Measurements from ENCODE around the gene ALDH3B2. TPM values are rescaled to one million over a fixed set of nuclear protein-coding genes. Genes with fewer than 3 reads are reported as not detected.

The ALDH3B2 gene
- total RNA-seq, 3 donors from 2014 or later, result 0.29 to 0.48 TPM; not detected in 1

Other genes starting within 250 kb of the ALDH3B2 start
- 10 to 100 TPM; 43.1 to 51.6 (median 45.4) TPM for gene RPS6KB2, start 246.1 kb downstream of the ALDH3B2 start, total RNA-seq
- 10 to 100 TPM in 2 of 3 donors, 1 to 10 TPM in 1; 7.2 to 13.6 (median 10.0) TPM for gene PTPRCAP, start 236.9 kb downstream of the ALDH3B2 start, total RNA-seq
- gene CORO1B, start 231.1 kb downstream of the ALDH3B2 start, total RNA-seq, result 100 to 1,000 TPM; 133 to 240 (median 184) TPM
- gene GPR152, start 221.9 kb downstream of the ALDH3B2 start, total RNA-seq, result not detected
- 1 to 10 TPM in 2 of 3 donors, under 1 TPM in 1; 0.95 to 1.9 (median 1.2) TPM for gene CABP4, start 219.3 kb downstream of the ALDH3B2 start, total RNA-seq
- 10 to 100 TPM; 44.7 to 82.2 (median 60.9) TPM for gene TMEM134, start 205.4 kb downstream of the ALDH3B2 start, total RNA-seq
- gene AIP, start 191.6 kb downstream of the ALDH3B2 start, total RNA-seq, result 10 to 100 TPM; 33.7 to 84.9 (median 52.2) TPM
- 100 to 1,000 TPM in 1 of 3 donors, 10 to 100 TPM in 2; 59.6 to 104 (median 83.7) TPM for gene PITPNM1, start 169.3 kb downstream of the ALDH3B2 start, total RNA-seq
- 10 to 100 TPM; 63.5 to 81.3 (median 79.3) TPM for gene CDK2AP2, start 166.5 kb downstream of the ALDH3B2 start, total RNA-seq
- gene CABP2, start 151.2 kb downstream of the ALDH3B2 start, total RNA-seq, result not detected
- 100 to 1,000 TPM; 284 to 441 (median 325) TPM for gene GSTP1, start 90.8 kb downstream of the ALDH3B2 start, total RNA-seq
- 100 to 1,000 TPM; 248 to 349 (median 311) TPM for gene NDUFV1, start 67.7 kb downstream of the ALDH3B2 start, total RNA-seq
- 10 to 100 TPM; 17.3 to 34.6 (median 23.1) TPM for gene NUDT8, start 44.7 kb downstream of the ALDH3B2 start, total RNA-seq
- gene TBX10, start 34.9 kb downstream of the ALDH3B2 start, total RNA-seq, result 10 to 100 TPM in 1 of 3 donors, 1 to 10 TPM in 2; 3.7 to 19.1 (median 9.6) TPM
- 10 to 100 TPM in 2 of 3 donors, 1 to 10 TPM in 1; 3.3 to 14.6 (median 14.1) TPM for gene ACY3, start 23.9 kb downstream of the ALDH3B2 start, total RNA-seq

Measured in mucosa of descending colon (tissue), 3 donors.